BJ (cell line): ENCODE results near the gene PRKAR2B. TPM values are rescaled to one million over a fixed set of nuclear protein-coding genes. Genes with fewer than 3 reads are reported as not detected.
A peak's percentile ranks its signal among the peaks of the same experiment; 100 is the strongest.

ENCODE experiments used
- CTCF ChIA-PET: fragments of 350-600 bp; formaldehyde crosslinking; extraction: SDS; loops from one replicate; lab custom pipeline; 2021; ENCODE audit warnings: antibody characterized with exemption, inconsistent platforms; lab: Yijun Ruan, JAX
- POLR2A ChIA-PET: fragments of 300-600 bp; sonication (Branson Sonifier 250); formaldehyde crosslinking; extraction: SDS; loops from one replicate; lab custom pipeline; 2021; ENCODE audit warnings: antibody characterized with exemption; lab: Charles Lee
- DNase-seq: peaks from one replicate; pipeline ENCODE4 v3.0.0-alpha.2; 2011; ENCODE audit warnings: low read depth
- H3K27me3 ChIP-seq: 2 replicates; pipeline ENCODE4 v1.6.0; 2011; ENCODE audit warnings: low read length; ENCODE audit not compliant: control insufficient read depth, insufficient read depth
- H3K36me3 ChIP-seq: 2 replicates; pipeline ENCODE4 v1.5.1; 2011; ENCODE audit warnings: low read length; ENCODE audit not compliant: control insufficient read depth, insufficient read depth
- H3K4me3 ChIP-seq: 2 replicates; pipeline ENCODE4 v1.5.1; 2011; ENCODE audit warnings: low read depth, mild to moderate bottlenecking, control low read depth, low read length
- polyA plus RNA-seq: library from polyadenylated mRNA; depleted of rRNA; stranded (reverse); fragments of >200 nt; gene quantifications from 2 replicates; pipeline ENCODE4 v1.2.3, GENCODE V29; 2011
- TF ChIP-seq, protein P1 (sequence below): IDR thresholded peaks from 2 replicates; pipeline ENCODE4 v1.5.1; 2011; ENCODE audit warnings: low read depth, mild to moderate bottlenecking, control low read depth, inconsistent platforms, low read length, moderate library complexity; ENCODE audit not compliant: insufficient read depth

Gene PRKAR2B
- polyA plus RNA-seq, 1 experiment: 2.6 TPM

- CTCF ChIA-PET: no interaction called here
- Histone ChIP-seq H3K27me3 (no peaks in the 10 kb centered on the region), H3K4me3 (no peak overlapping the region), H3K36me3 (no peaks in the 10 kb centered on the region)
- TF ChIP-seq, protein P1, sequence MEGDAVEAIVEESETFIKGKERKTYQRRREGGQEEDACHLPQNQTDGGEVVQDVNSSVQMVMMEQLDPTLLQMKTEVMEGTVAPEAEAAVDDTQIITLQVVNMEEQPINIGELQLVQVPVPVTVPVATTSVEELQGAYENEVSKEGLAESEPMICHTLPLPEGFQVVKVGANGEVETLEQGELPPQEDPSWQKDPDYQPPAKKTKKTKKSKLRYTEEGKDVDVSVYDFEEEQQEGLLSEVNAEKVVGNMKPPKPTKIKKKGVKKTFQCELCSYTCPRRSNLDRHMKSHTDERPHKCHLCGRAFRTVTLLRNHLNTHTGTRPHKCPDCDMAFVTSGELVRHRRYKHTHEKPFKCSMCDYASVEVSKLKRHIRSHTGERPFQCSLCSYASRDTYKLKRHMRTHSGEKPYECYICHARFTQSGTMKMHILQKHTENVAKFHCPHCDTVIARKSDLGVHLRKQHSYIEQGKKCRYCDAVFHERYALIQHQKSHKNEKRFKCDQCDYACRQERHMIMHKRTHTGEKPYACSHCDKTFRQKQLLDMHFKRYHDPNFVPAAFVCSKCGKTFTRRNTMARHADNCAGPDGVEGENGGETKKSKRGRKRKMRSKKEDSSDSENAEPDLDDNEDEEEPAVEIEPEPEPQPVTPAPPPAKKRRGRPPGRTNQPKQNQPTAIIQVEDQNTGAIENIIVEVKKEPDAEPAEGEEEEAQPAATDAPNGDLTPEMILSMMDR: no peak
- POLR2A ChIA-PET: no interaction called here
- no peak for DNase-seq
Observed at GRCh38 chr7:107034553-107034952, 10.0 kb upstream of the PRKAR2B start.

GRCh38 chr7:107035446-107035845 lies 9.1 kb upstream of the PRKAR2B start:
- peak; percentile 73 for DNase-seq
- H3K27me3 ChIP-seq: no peaks in the 10 kb centered on the region
- TF ChIP-seq, protein P1: no peak
- ChIA-PET POLR2A (no interaction called here), CTCF (no interaction called here)
- no peak overlapping the region for H3K4me3 ChIP-seq
- H3K36me3 ChIP-seq: no peaks in the 10 kb centered on the region

- TF ChIP-seq, protein P1: no peak
- Histone ChIP-seq H3K36me3 (no peaks in the 10 kb centered on the region), H3K27me3 (no peaks in the 10 kb centered on the region), H3K4me3 (no peak overlapping the region)
- ChIA-PET CTCF (interaction anchor here (0.9 kb wide), 1 partner anchor 9 kb away, joined by 6 read pairs; no protein-coding TSS in a partner anchor), POLR2A (no interaction called here)
- no peak for DNase-seq
Observed at GRCh38 chr7:107036535-107036934, 8.0 kb upstream of the PRKAR2B start.

- H3K4me3 ChIP-seq: no peak overlapping the region
- DNase-seq: no peak
- ChIA-PET CTCF (interaction anchor here (1.2 kb wide), 1 partner anchor 14 kb away, joined by 4 read pairs; no protein-coding TSS in a partner anchor), POLR2A (no interaction called here)
- H3K27me3 ChIP-seq: no peaks in the 10 kb centered on the region
- no peaks in the 10 kb centered on the region for H3K36me3 ChIP-seq
- TF ChIP-seq, protein P1: no peak
Observed at GRCh38 chr7:107037717-107038603, 6.5 kb upstream of the PRKAR2B start.

- Histone ChIP-seq H3K36me3 (no peaks in the 10 kb centered on the region), H3K4me3 (no peak overlapping the region), H3K27me3 (no peaks in the 10 kb centered on the region)
- ChIA-PET CTCF (interaction anchor here (1.3 kb wide), 1 partner anchor 15 kb away, joined by 3 read pairs; no protein-coding TSS in a partner anchor), POLR2A (no interaction called here)
- TF ChIP-seq, protein P1: no peak
- DNase-seq: no peak
Observed at GRCh38 chr7:107039199-107039900, 5.2 kb upstream of the PRKAR2B start.
